HepG2 (cell line): ENCODE results near the gene INPP5K. TPM values are rescaled to one million over a fixed set of nuclear protein-coding genes. Genes with fewer than 3 reads are reported as not detected.
A peak's percentile ranks its signal among the peaks of the same experiment; 100 is the strongest.

Experiments
- ATAC-seq: fragments of 200-7000 bp; cut with Tn5 transposase; 3 replicates; pipeline ENCODE4 v1.9.1; 2020; ENCODE audit warnings: mild to moderate bottlenecking, moderate library complexity
- BruUV-seq: library from RNA; stranded (reverse); fragments of 400-500 nt; replicated peaks from 2 replicates; lab custom pipeline; 2021; lab: Mats Ljungman, UMichigan
- CTCF ChIA-PET: fragments of 300-600 bp; formaldehyde crosslinking; extraction: SDS; loops from one replicate; lab custom pipeline; 2021; ENCODE audit warnings: low total read pairs, inconsistent platforms, low intra/inter-chr PET ratio; lab: Yijun Ruan, JAX
- POLR2A ChIA-PET: fragments of 350-600 bp; sonication (Branson Sonifier 250); formaldehyde crosslinking; loops from one replicate; lab custom pipeline; 2020; ENCODE audit warnings: antibody characterized with exemption, inconsistent platforms; lab: Yijun Ruan, JAX
- DNase-seq: peaks from one replicate; pipeline ENCODE4 v3.0.0-alpha.2; 2015; ENCODE audit warnings: low spot score
- FAIRE-seq: peaks from 3 replicates; lab custom pipeline; 2011; peaks lifted over from hg19 to GRCh38; lab: Jason Lieb, UNC
- H2AFZ ChIP-seq: one replicate; pipeline ENCODE4 v1.6.1; 2011; ENCODE audit warnings: low read length, inconsistent platforms
- H3K27ac ChIP-seq: fragments of 300-600 bp; 3 replicates; pipeline ENCODE4 v1.8.0; 2011; ENCODE audit warnings: mixed run types, mild to moderate bottlenecking, mixed read lengths, low read length, inconsistent platforms; ENCODE audit not compliant: insufficient read depth; ENCODE audit errors: extremely low read length
- H3K27me3 ChIP-seq, 2 experiments: fragments of 200-600 bp in 1 of 2; 2 replicates in 1 of 2; 3 replicates in 1 of 2; pipeline versions ENCODE4 v1.6.0 to v1.8.0; 2011; ENCODE audit warnings: low read length in 2 of 2, mild to moderate bottlenecking in 2 of 2, moderate library complexity in 2 of 2, inconsistent platforms in 1 of 2; ENCODE audit not compliant: insufficient read depth in 2 of 2, control insufficient read depth in 1 of 2
- H3K36me3 ChIP-seq, 2 experiments: fragments of 200-600 bp in 1 of 2; replicated peaks in 1 of 2; 2 replicates in 1 of 2; 3 replicates in 1 of 2; pipeline versions ENCODE4 v1.5.1 to v1.8.0; 2011; ENCODE audit warnings: low read length in 2 of 2, inconsistent platforms in 1 of 2; ENCODE audit not compliant: insufficient read depth in 2 of 2, control insufficient read depth in 1 of 2
- H3K4me1 ChIP-seq: 2 replicates; pipeline ENCODE4 v1.5.1; 2012; ENCODE audit warnings: low read length, inconsistent platforms; ENCODE audit not compliant: insufficient read depth
- H3K4me2 ChIP-seq: 2 replicates; pipeline ENCODE4 v1.6.0; 2011; ENCODE audit warnings: low read depth, low read length, inconsistent platforms
- H3K4me3 ChIP-seq, 3 experiments: fragments of 200-600 bp in 1 of 3; sonication (generic), shearing (Covaris generic) in 1 of 3; replicated peaks in 1 of 3; 2 replicates each; pipeline ENCODE4 v1.5.1; 2011 to 2016; ENCODE audit warnings: low read length in 3 of 3, inconsistent platforms in 2 of 3, low read depth in 2 of 3, mild to moderate bottlenecking in 2 of 3, control low read depth in 1 of 3, mixed read lengths in 1 of 3; ENCODE audit not compliant: insufficient read depth in 1 of 3
- H3K79me2 ChIP-seq: one replicate; pipeline ENCODE4 v1.6.1; 2011; ENCODE audit warnings: low read length, inconsistent platforms; ENCODE audit not compliant: insufficient read depth
- H3K9ac ChIP-seq: 2 replicates; pipeline ENCODE4 v1.6.0; 2011; ENCODE audit warnings: mild to moderate bottlenecking, low read depth, low read length, inconsistent platforms; ENCODE audit not compliant: insufficient read depth
- H3K9me3 ChIP-seq: 2 replicates; pipeline ENCODE4 v1.5.1; 2012; ENCODE audit warnings: mild to moderate bottlenecking, low read length
- H4K20me1 ChIP-seq: 2 replicates; pipeline ENCODE4 v1.6.0; 2011; ENCODE audit warnings: inconsistent platforms, mild to moderate bottlenecking, low read length, moderate library complexity; ENCODE audit not compliant: insufficient read depth
- AGO2 ChIP-seq: fragments of 200-400 bp; formaldehyde crosslinking; optimal IDR thresholded peaks from 2 replicates; pipeline ENCODE3; 2017; ENCODE audit warnings: mild to moderate bottlenecking, low read depth, low read length, moderate library complexity
- ETS1 ChIP-seq: sonication (generic); formaldehyde crosslinking; IDR thresholded peaks from 2 replicates; pipeline ENCODE4 v1.4.0; 2020; ENCODE audit warnings: missing genetic modification reagents
- FOSL1 ChIP-seq: sonication (generic); formaldehyde crosslinking; IDR thresholded peaks from 2 replicates; pipeline ENCODE4 v1.9.0; 2021; ENCODE audit warnings: missing genetic modification reagents, borderline replicate concordance
- GABPB1 ChIP-seq: IDR thresholded peaks from 2 replicates; pipeline ENCODE4 v1.6.1; 2016; ENCODE audit warnings: mild to moderate bottlenecking, missing genetic modification reagents, moderate library complexity, missing compliant biosample characterization
- HMGA1 ChIP-seq: sonication (generic); formaldehyde crosslinking; conservative IDR thresholded peaks from 2 replicates; pipeline ENCODE4 v1.4.0; 2020; ENCODE audit warnings: missing genetic modification reagents
- HOXA3 ChIP-seq: sonication (generic); formaldehyde crosslinking; IDR thresholded peaks from 2 replicates; pipeline ENCODE4 v1.5.0; 2020; ENCODE audit warnings: missing genetic modification reagents
- JUN ChIP-seq: sonication (generic); formaldehyde crosslinking; IDR thresholded peaks from 2 replicates; pipeline ENCODE4 v1.4.0; 2020; ENCODE audit warnings: mild to moderate bottlenecking, missing genetic modification reagents
- NFKBIZ ChIP-seq: IDR thresholded peaks from 2 replicates; pipeline ENCODE4 v1.6.1; 2018; ENCODE audit warnings: missing genetic modification reagents, missing compliant biosample characterization
- TFDP2 ChIP-seq: sonication (generic); formaldehyde crosslinking; IDR thresholded peaks from 2 replicates; pipeline ENCODE4 v1.4.0; 2020; ENCODE audit warnings: missing genetic modification reagents
- ZFX ChIP-seq: sonication (generic); formaldehyde crosslinking; IDR thresholded peaks from 2 replicates; pipeline ENCODE4 v1.4.0; 2020; ENCODE audit warnings: mild to moderate bottlenecking, low read depth, missing genetic modification reagents, moderate library complexity
- ZNF18 ChIP-seq: sonication (generic); formaldehyde crosslinking; IDR thresholded peaks from 2 replicates; pipeline ENCODE4 v1.8.0; 2022; ENCODE audit warnings: mild to moderate bottlenecking, missing genetic modification reagents; ENCODE audit not compliant: insufficient replicate concordance
- ZNF274 ChIP-seq: sonication (generic); formaldehyde crosslinking; IDR thresholded peaks from 2 replicates; pipeline ENCODE4 v1.5.1; 2020; ENCODE audit warnings: mild to moderate bottlenecking, missing genetic modification reagents
- ZNF280D ChIP-seq: sonication (generic); formaldehyde crosslinking; IDR thresholded peaks from 2 replicates; pipeline ENCODE4 v1.5.1; 2020; ENCODE audit warnings: mild to moderate bottlenecking, missing genetic modification reagents
- ZNF557 ChIP-seq: sonication (generic); formaldehyde crosslinking; IDR thresholded peaks from 2 replicates; pipeline ENCODE4 v1.4.0; 2020; ENCODE audit warnings: missing genetic modification reagents
- ZNF816 ChIP-seq: sonication (generic); formaldehyde crosslinking; IDR thresholded peaks from 2 replicates; pipeline ENCODE4 v1.8.0; 2022; ENCODE audit warnings: missing genetic modification reagents, mild to moderate bottlenecking, borderline replicate concordance
- WGBS: methylation state at CpG from one replicate; pipeline ENCODE4 v1.1.6; 2017; ENCODE audit warnings: low lambda C conversion rate; 5-methylcytosine and 5-hydroxymethylcytosine counted together
- in situ Hi-C: cut with HindIII; loops from 2 replicates; pipeline ENCODE4 v1.10.0; 2017; ENCODE audit warnings: low pct_unique_long_range_greater_than_20kb; ENCODE audit not compliant: extremely low pct_ligation_motif_present
- intact Hi-C: fragments of 100-400 bp; cut with micrococcal nuclease; formaldehyde crosslinking; loops from one replicate; pipeline ENCODE4 v1.10.0; 2022; ENCODE audit not compliant: unreplicated experiment
- polyA plus RNA-seq, 8 experiments: library from polyadenylated mRNA; depleted of rRNA in 3 of 8; stranded (reverse) in 7 of 8; unstranded in 1 of 8; fragments of >200 nt; fragmentation: Illumina TruSeq in 4 of 8; extraction: Trizol in 4 of 8; gene quantifications; 2 replicates each; pipeline versions ENCODE4 v1.2.1 to v1.2.3, GENCODE V29; 2011 to 2016; ENCODE audit warnings: low read depth in 4 of 8, missing spikeins in 1 of 8, mixed read lengths in 1 of 8; ENCODE audit not compliant: insufficient read depth in 1 of 8
- total RNA-seq, 5 experiments: library from RNA; depleted of rRNA; stranded (reverse); fragments of >200 nt; fragmentation: Illumina TruSeq; extraction: Trizol; gene quantifications; 2 replicates each; pipeline ENCODE4 v1.2.3, GENCODE V29; 2016; ENCODE audit warnings: low read depth in 1 of 5

INPP5K gene
- total and polyA plus RNA-seq, 2 of the 13 experiments (the other 11 are each of a cell fraction or from before 2014, with no cell fraction given), result 4.8 to 9.6 TPM

GRCh38 chr17:1492249-1493206 is 23.9 kb downstream of the INPP5K start, which contains the start of gene MYO1C:
MYO1C (minus strand) TSS chr17:1492686; CDS start chr17:1492487, 199 bp downstream.
- peak; percentile 17 for ATAC-seq
- no peak within 1 kb of the TSS for H2AFZ ChIP-seq
- intact Hi-C loops, result no loop called here
- H3K4me1 ChIP-seq, result peaks cover 43% of the 10 kb centered on the region
- no peaks in the 10 kb centered on the region for H3K9me3 ChIP-seq
- ChIA-PET POLR2A (interaction anchor here (0.8 to 2.4 kb wide), 4 partner anchors 23 to 138 kb away, joined by 3 to 19 read pairs (median 4); partner anchors contain the start of genes CRK and INPP5K), CTCF (no interaction called here)
- no TSS peak for BruUV-seq
- H3K79me2 ChIP-seq, result peaks cover 13% of the 10 kb centered on the region
- H3K4me3 ChIP-seq, result peak within 1 kb of the TSS; percentile 53 to 92 (median 69); a peak in 5 of 6 replicates
- in situ Hi-C loops, result no loop called here
- H3K4me2 ChIP-seq, result peak within 1 kb of the TSS; percentile 99
- 58% methylated on average over 15 of the region's 35 CpGs for WGBS
- DNase-seq, result no peak
- no peaks in the 10 kb centered on the region; a peak in 1 of 5 replicates for H3K27me3 ChIP-seq
- no peak for FAIRE-seq
- H4K20me1 ChIP-seq, result no peaks in the 10 kb centered on the region
- no peaks in the 10 kb centered on the region for H3K36me3 ChIP-seq
- H3K9ac ChIP-seq, result peak within 1 kb of the TSS; percentile 76
- peak within 1 kb of the TSS; percentile 19 for H3K27ac ChIP-seq
- TF ChIP-seq HOXA3 (peak; percentile 21; the same call in 1 of the 2 replicates), ZNF18 (CRISPR knock-in tag) (no peak), JUN (CRISPR knock-in tag) (no peak), AGO2 (peak; percentile 59), ZNF816 (no peak), ETS1 (CRISPR knock-in tag) (0 out of 2 replicates have a peak, but pooled peaks have one; percentile 79), NFKBIZ (CRISPR knock-in tag) (no peak), ZFX (CRISPR knock-in tag) (0 out of 2 replicates have a peak, but pooled peaks have one; percentile 56), HMGA1 (no peak), GABPB1 (CRISPR knock-in tag) (peak; percentile 21; the same call in 1 of the 2 replicates), ZNF274 (CRISPR knock-in tag) (0 out of 2 replicates have a peak, but pooled peaks have one; percentile 56), FOSL1 (CRISPR knock-in tag) (no peak), ZNF557 (0 out of 2 replicates have a peak, but pooled peaks have one; percentile 54), ZNF280D (0 out of 2 replicates have a peak, but pooled peaks have one; percentile 26), TFDP2 (CRISPR knock-in tag) (no peak)
